Measurements from ENCODE around the gene TSFM. TPM values are rescaled to one million over a fixed set of nuclear protein-coding genes. Genes with fewer than 3 reads are reported as not detected.

The TSFM gene
- total and polyA plus RNA-seq, 3 donors from 2014 or later, result 26.9 to 51.2 (median 30.0) TPM

- Histone ChIP-seq H3K4me3 (no peak overlapping the region), H3K27ac (no peak overlapping the region), H3K9me3 (no peaks in the 10 kb centered on the region), H3K4me1 (peaks cover 16% of the 10 kb centered on the region), H3K36me3 (ENCODE audit: low read depth, missing control alignments) (no peaks in the 10 kb centered on the region), H3K27me3 (no peaks in the 10 kb centered on the region)
- no peak for DNase-seq
- 58 to 73% methylated on average over 2 of the region's 2 CpGs for WGBS, 2 donors
- TF ChIP-seq POLR2A (IDR thresholded peaks at IDR 0.05), result no peak
- no peak for TF ChIP-seq CTCF (IDR thresholded peaks at IDR 0.05)
- intact Hi-C loops (cut with DNase I; ENCODE audit: low total_unique reads), result no loop called here
Observed at GRCh38 chr12:57826400-57826799, 43.8 kb downstream of the TSFM start.

GRCh38 chr12:57826966-57827365 lies 44.4 kb downstream of the TSFM start:
- 81 to 87% methylated on average over 1 of the region's 1 CpG for WGBS, 2 donors
- no peak for DNase-seq
- Histone ChIP-seq H3K27ac (no peak overlapping the region), H3K27me3 (no peaks in the 10 kb centered on the region), H3K9me3 (no peaks in the 10 kb centered on the region), H3K36me3 (ENCODE audit: low read depth, missing control alignments) (no peaks in the 10 kb centered on the region), H3K4me1 (peaks cover 21% of the 10 kb centered on the region), H3K4me3 (no peak overlapping the region)
- TF ChIP-seq POLR2A (IDR thresholded peaks at IDR 0.05), result no peak
- intact Hi-C loops (cut with DNase I; ENCODE audit: low total_unique reads), result no loop called here

GRCh38 chr12:57829025-57829777 lies 46.6 kb downstream of the TSFM start:
- Histone ChIP-seq H3K27ac (no peak overlapping the region), H3K4me1 (peaks cover 40% of the 10 kb centered on the region), H3K4me3 (no peak overlapping the region), H3K27me3 (no peaks in the 10 kb centered on the region), H3K9me3 (no peaks in the 10 kb centered on the region), H3K36me3 (ENCODE audit: low read depth, missing control alignments) (no peaks in the 10 kb centered on the region)
- no peak for TF ChIP-seq CTCF (IDR thresholded peaks at IDR 0.05)
- TF ChIP-seq POLR2A (IDR thresholded peaks at IDR 0.05), result no peak
- WGBS, 2 donors, result 49 to 61% methylated on average over 10 of the region's 10 CpGs
- intact Hi-C loops (cut with DNase I; ENCODE audit: low total_unique reads), result no loop called here
- DNase-seq, result no peak

- Histone ChIP-seq H3K36me3 (ENCODE audit: low read depth, missing control alignments) (no peaks in the 10 kb centered on the region), H3K4me1 (peaks cover 51% of the 10 kb centered on the region)
Observed at GRCh38 chr12:57830393-57830792, 47.8 kb downstream of the TSFM start.

GRCh38 chr12:57832966-57833365 lies 50.4 kb downstream of the TSFM start:
- DNase-seq, result no peak
- no peaks in the 10 kb centered on the region for H3K9me3 ChIP-seq
- no peak overlapping the region for H3K4me3 ChIP-seq
- WGBS, 2 donors, result 30 to 42% methylated on average over 8 to 10 of the region's 10 CpGs
- H3K36me3 ChIP-seq (ENCODE audit: low read depth, missing control alignments), result no peaks in the 10 kb centered on the region
- H3K27me3 ChIP-seq, result no peaks in the 10 kb centered on the region
- H3K27ac ChIP-seq, result peak overlapping the region in 1 of 2 donors; percentile 37
- H3K4me1 ChIP-seq, result peaks cover 76% of the 10 kb centered on the region
- TF ChIP-seq POLR2A (IDR thresholded peaks at IDR 0.05), result no peak
- TF ChIP-seq CTCF (IDR thresholded peaks at IDR 0.05), result no peak
- intact Hi-C loops (cut with DNase I; ENCODE audit: low total_unique reads), result loop anchor here (5.0 kb wide), 1 partner anchor 64 kb away; no protein-coding TSS in a partner anchor

More at GRCh38 chr12:57830393-57830792, 47.8 kb downstream of the TSFM start:
- intact Hi-C loops (cut with DNase I; ENCODE audit: low total_unique reads), result loop anchor here (5.0 kb wide), 1 partner anchor 67 kb away; no protein-coding TSS in a partner anchor
- Histone ChIP-seq H3K27ac (peak overlapping the region in 1 of 2 donors; percentile 1), H3K9me3 (no peaks in the 10 kb centered on the region), H3K4me3 (no peak overlapping the region), H3K27me3 (no peaks in the 10 kb centered on the region)
- 60 to 76% methylated on average over 2 of the region's 2 CpGs for WGBS, 2 donors
- TF ChIP-seq POLR2A (IDR thresholded peaks at IDR 0.05) (no peak), CTCF (IDR thresholded peaks at IDR 0.05) (no peak)
- no peak for DNase-seq
